ENCODE measurements around the gene PDYN.
A peak's percentile ranks its signal among the peaks of the same experiment; 100 is the strongest.

Gene PDYN

GRCh38 chr20:2023151-2023550 is 29.3 kb upstream of the PDYN start:
- TF ChIP-seq CTCF (IDR thresholded peaks at IDR 0.05; ENCODE audit: extremely low read depth, missing control alignments) = no peak
- no peak for DNase-seq (ENCODE audit: low spot score)

- DNase-seq (ENCODE audit: low spot score) = no peak
- no peak for TF ChIP-seq CTCF (IDR thresholded peaks at IDR 0.05; ENCODE audit: extremely low read depth, missing control alignments)
These were observed 28.3 kb upstream of the PDYN start for GRCh38 chr20:2022163-2022562.

GRCh38 chr20:2010533-2010932 is 16.7 kb upstream of the PDYN start:
- TF ChIP-seq CTCF (IDR thresholded peaks at IDR 0.05; ENCODE audit: extremely low read depth, missing control alignments) = no peak
- no peak for DNase-seq (ENCODE audit: low spot score)

- peak; percentile 66 for DNase-seq (ENCODE audit: low spot score)
- TF ChIP-seq CTCF (IDR thresholded peaks at IDR 0.05; ENCODE audit: extremely low read depth, missing control alignments) = peak; percentile 61
These were observed 12.8 kb upstream of the PDYN start for GRCh38 chr20:2006452-2007361.

GRCh38 chr20:2005831-2006426 is 12.1 kb upstream of the PDYN start:
- DNase-seq (ENCODE audit: low spot score) = peak; percentile 66

GRCh38 chr20:2005359-2005758 is 11.5 kb upstream of the PDYN start:
- TF ChIP-seq CTCF (IDR thresholded peaks at IDR 0.05; ENCODE audit: extremely low read depth, missing control alignments) = no peak
- DNase-seq (ENCODE audit: low spot score) = no peak

More at GRCh38 chr20:2005831-2006426, 12.1 kb upstream of the PDYN start:
- no peak for TF ChIP-seq CTCF (IDR thresholded peaks at IDR 0.05; ENCODE audit: extremely low read depth, missing control alignments)

- TF ChIP-seq CTCF (IDR thresholded peaks at IDR 0.05; ENCODE audit: extremely low read depth, missing control alignments) = no peak
- no peak for DNase-seq (ENCODE audit: low spot score)
These were observed 10.3 kb upstream of the PDYN start for GRCh38 chr20:2004171-2004570.
